ENCODE results near the gene MALT1. TPM values are rescaled to one million over a fixed set of nuclear protein-coding genes. Genes with fewer than 3 reads are reported as not detected.

Gene MALT1
- total RNA-seq (2022) (19.3 and 22.6 TPM in 2 replicates), Bru-seq, nascent RNA (percentile 80 among the genes with signal in this experiment), BruChase-seq, experiment 1, labeled RNA remaining after a 2-hour chase (percentile 78 among the genes with signal in this experiment), BruChase-seq, experiment 2, labeled RNA remaining after a 6-hour chase (percentile 73 among the genes with signal in this experiment)
- long read RNA-seq, full-length matches to known transcripts, result 13 of 20 reads
- long read RNA-seq, partial matches to known transcripts, result 2 of 20 reads
- long read RNA-seq, other reads (novel, unspliced or antisense), result 5 of 20 reads

GRCh38 chr18:58671111-58671631, at the start of gene MALT1:
MALT1 (plus strand) TSS chr18:58671465; CDS start chr18:58671644, 179 bp downstream.
- no peaks in the 10 kb centered on the region for H3K9me3 Mint-ChIP-seq (ENCODE audit: unreplicated experiment)
- peaks cover 14% of the 10 kb centered on the region for H3K36me3 Mint-ChIP-seq (ENCODE audit: insufficient read depth, unreplicated experiment)
- POLR2A ChIA-PET, result interaction anchor here (0.6 to 1.6 kb wide), 6 partner anchors 42 to 868 kb away, joined by 3 to 12 read pairs (median 3); partner anchors contain the start of genes ALPK2 and ATP8B1
- Histone ChIP-seq H3K27me3 (replicated peaks; ENCODE audit: control insufficient read depth, insufficient read depth, low read length) (no peaks in the 10 kb centered on the region), H3K36me3 (ENCODE audit: control insufficient read depth, insufficient read depth, low read length) (no peaks in the 10 kb centered on the region), H3K9me3 (no peaks in the 10 kb centered on the region), H3K4me3 (ENCODE audit: low read depth, low read length) (peak within 1 kb of the TSS; percentile 52), H3K4me1 (no peaks in the 10 kb centered on the region)
- peak; percentile 85 to 90 for DNase-seq
- no peaks in the 10 kb centered on the region for H3K27me3 Mint-ChIP-seq (ENCODE audit: insufficient read depth, unreplicated experiment)
- BruUV-seq (replicated peaks), result no TSS peak
- H3K4me3 Mint-ChIP-seq (ENCODE audit: unreplicated experiment), result peak within 1 kb of the TSS; percentile 94
- intact Hi-C loops (cut with micrococcal nuclease; ENCODE audit: unreplicated experiment), result loop anchor here (2.0 to 5.0 kb wide), 3 partner anchors 42 to 144 kb away; partner anchors contain the start of gene ALPK2
- CTCF ChIA-PET, result interaction anchor here (0.6 to 0.9 kb wide), 3 partner anchors 9 to 141 kb away, joined by 3 read pairs; no protein-coding TSS in a partner anchor
- H3K4me1 Mint-ChIP-seq (ENCODE audit: low read depth, unreplicated experiment), result peaks cover 22% of the 10 kb centered on the region
- TF ChIP-seq CTCF (IDR thresholded peaks at IDR 0.05; ENCODE audit: insufficient read depth in 1 of 2, low read depth in 1 of 2, low read length in 1 of 2, severe bottlenecking in 1 of 2, unreplicated experiment in 1 of 2), result no peak
- peak within 1 kb of the TSS; percentile 84 for H3K27ac Mint-ChIP-seq (ENCODE audit: unreplicated experiment)

- Mint-ChIP-seq H3K27ac (ENCODE audit: unreplicated experiment) (no peak overlapping the region), H3K27me3 (ENCODE audit: insufficient read depth, unreplicated experiment) (no peaks in the 10 kb centered on the region), H3K4me1 (ENCODE audit: low read depth, unreplicated experiment) (peaks cover 6% of the 10 kb centered on the region), H3K4me3 (ENCODE audit: unreplicated experiment) (no peak overlapping the region), H3K36me3 (ENCODE audit: insufficient read depth, unreplicated experiment) (peaks cover 6% of the 10 kb centered on the region), H3K9me3 (ENCODE audit: unreplicated experiment) (no peaks in the 10 kb centered on the region)
- Histone ChIP-seq H3K4me3 (ENCODE audit: low read depth, low read length) (no peak overlapping the region), H3K27me3 (replicated peaks; ENCODE audit: control insufficient read depth, insufficient read depth, low read length) (no peaks in the 10 kb centered on the region), H3K4me1 (0 out of 2 replicates have a peak, but pooled peaks cover 4% of the 10 kb centered on the region), H3K36me3 (ENCODE audit: control insufficient read depth, insufficient read depth, low read length) (no peaks in the 10 kb centered on the region), H3K9me3 (no peaks in the 10 kb centered on the region)
- no TSS peak for BruUV-seq (replicated peaks)
- intact Hi-C loops (cut with micrococcal nuclease; ENCODE audit: unreplicated experiment), result no loop called here
- DNase-seq, result peak in 1 of 2 experiments; percentile 46
- no peak for TF ChIP-seq CTCF (IDR thresholded peaks at IDR 0.05; ENCODE audit: insufficient read depth in 1 of 2, low read depth in 1 of 2, low read length in 1 of 2, severe bottlenecking in 1 of 2, unreplicated experiment in 1 of 2)
- POLR2A ChIA-PET, result no interaction called here
- CTCF ChIA-PET, result no interaction called here
These were observed 47.3 kb upstream of the MALT1 start for GRCh38 chr18:58624011-58624410.

GRCh38 chr18:58625839-58626238, 45.4 kb upstream of the MALT1 start:
- ChIA-PET CTCF (no interaction called here), POLR2A (no interaction called here)
- H3K9me3 Mint-ChIP-seq (ENCODE audit: unreplicated experiment), result no peaks in the 10 kb centered on the region
- no peak overlapping the region for H3K4me3 Mint-ChIP-seq (ENCODE audit: unreplicated experiment)
- DNase-seq, result no peak
- BruUV-seq (replicated peaks), result no TSS peak
- intact Hi-C loops (cut with micrococcal nuclease; ENCODE audit: unreplicated experiment), result loop anchor here (5.0 kb wide), 2 partner anchors 34 to 219 kb away; no protein-coding TSS in a partner anchor
- Histone ChIP-seq H3K36me3 (ENCODE audit: control insufficient read depth, insufficient read depth, low read length) (no peaks in the 10 kb centered on the region), H3K27me3 (replicated peaks; ENCODE audit: control insufficient read depth, insufficient read depth, low read length) (no peaks in the 10 kb centered on the region), H3K4me1 (peaks cover 16% of the 10 kb centered on the region), H3K9me3 (no peaks in the 10 kb centered on the region), H3K4me3 (ENCODE audit: low read depth, low read length) (no peak overlapping the region)
- no peak for TF ChIP-seq CTCF (IDR thresholded peaks at IDR 0.05; ENCODE audit: insufficient read depth in 1 of 2, low read depth in 1 of 2, low read length in 1 of 2, severe bottlenecking in 1 of 2, unreplicated experiment in 1 of 2)
- peaks cover 8% of the 10 kb centered on the region for H3K36me3 Mint-ChIP-seq (ENCODE audit: insufficient read depth, unreplicated experiment)
- no peak overlapping the region for H3K27ac Mint-ChIP-seq (ENCODE audit: unreplicated experiment)
- peaks cover 14% of the 10 kb centered on the region for H3K4me1 Mint-ChIP-seq (ENCODE audit: low read depth, unreplicated experiment)
- H3K27me3 Mint-ChIP-seq (ENCODE audit: insufficient read depth, unreplicated experiment), result no peaks in the 10 kb centered on the region

Data from Caco-2 (cell line).